H9 (cell line): Measurements from ENCODE around the gene CD48. TPM values are rescaled to one million over a fixed set of nuclear protein-coding genes. Genes with fewer than 3 reads are reported as not detected.
A peak's percentile ranks its signal among the peaks of the same experiment; 100 is the strongest.

Experiments used
- DNase-seq: peaks from one replicate; pipeline ENCODE4 v3.0.0-alpha.2; 2017
- H2AFZ ChIP-seq: one replicate; pipeline ENCODE4 v1.6.1; 2013; ENCODE audit warnings: mild to moderate bottlenecking, low read length, control low read depth, moderate library complexity
- H2AK5ac ChIP-seq: 2 replicates; pipeline ENCODE4 v1.6.1; 2013; ENCODE audit warnings: low read length, control low read depth, mixed read lengths; ENCODE audit not compliant: insufficient read length
- H2BK120ac ChIP-seq: one replicate; pipeline ENCODE4 v1.6.1; 2013; ENCODE audit warnings: low read depth, mild to moderate bottlenecking, low read length, control low read depth, inconsistent platforms; ENCODE audit not compliant: poor library complexity, severe bottlenecking
- H2BK12ac ChIP-seq: 2 replicates; pipeline ENCODE4 v1.6.1; 2013; ENCODE audit warnings: low read length, control low read depth, mixed read lengths, low read depth; ENCODE audit not compliant: insufficient read length
- H2BK15ac ChIP-seq: 2 replicates; pipeline ENCODE4 v1.6.1; 2013; ENCODE audit warnings: low read depth, low read length, control low read depth
- H2BK20ac ChIP-seq: one replicate; pipeline ENCODE4 v1.6.1; 2013; ENCODE audit warnings: low read depth, mild to moderate bottlenecking, low read length, control low read depth, inconsistent platforms; ENCODE audit not compliant: poor library complexity, severe bottlenecking
- H2BK5ac ChIP-seq: 2 replicates; pipeline ENCODE4 v1.6.1; 2013; ENCODE audit warnings: low read length, control low read depth, mixed read lengths; ENCODE audit not compliant: insufficient read length
- H3K14ac ChIP-seq: 2 replicates; pipeline ENCODE4 v1.6.1; 2013; ENCODE audit warnings: low read length, control low read depth; ENCODE audit not compliant: insufficient read depth
- H3K18ac ChIP-seq: 2 replicates; pipeline ENCODE4 v1.6.1; 2013; ENCODE audit warnings: low read depth, mild to moderate bottlenecking, mixed read lengths, low read length, control low read depth; ENCODE audit not compliant: insufficient read length
- H3K23ac ChIP-seq: 2 replicates; pipeline ENCODE4 v1.6.1; 2013; ENCODE audit warnings: low read length, control low read depth, mixed read lengths, low read depth; ENCODE audit not compliant: insufficient read length
- H3K23me2 ChIP-seq: 2 replicates; pipeline ENCODE4 v1.6.1; 2013; ENCODE audit warnings: low read depth, mild to moderate bottlenecking, mixed read lengths, low read length, control low read depth; ENCODE audit not compliant: insufficient read length, poor library complexity, severe bottlenecking
- H3K27ac ChIP-seq: 2 replicates; pipeline ENCODE4 v1.5.1; 2013; ENCODE audit warnings: low read length, control low read depth, mixed read lengths, low read depth; ENCODE audit not compliant: insufficient read length
- H3K27me3 ChIP-seq: 2 replicates; pipeline ENCODE4 v1.6.1; 2013; ENCODE audit warnings: low read length, control low read depth, inconsistent platforms; ENCODE audit not compliant: insufficient read depth
- H3K4ac ChIP-seq: 2 replicates; pipeline ENCODE4 v1.6.1; 2013; ENCODE audit warnings: low read depth, mild to moderate bottlenecking, control low read depth, inconsistent platforms, low read length, moderate library complexity
- H3K4me1 ChIP-seq: 2 replicates; pipeline ENCODE4 v1.6.1; 2013; ENCODE audit warnings: low read length, control low read depth, inconsistent platforms; ENCODE audit not compliant: insufficient read depth
- H3K4me2 ChIP-seq: 2 replicates; pipeline ENCODE4 v1.6.1; 2013; ENCODE audit warnings: low read length, control low read depth, mixed read lengths; ENCODE audit not compliant: insufficient read length, insufficient read depth
- H3K56ac ChIP-seq: 2 replicates; pipeline ENCODE4 v1.6.1; 2013; ENCODE audit warnings: low read depth, mild to moderate bottlenecking, mixed read lengths, low read length, control low read depth; ENCODE audit not compliant: insufficient read length
- H3K79me1 ChIP-seq: 2 replicates; pipeline ENCODE4 v1.6.1; 2013; ENCODE audit warnings: low read depth, mild to moderate bottlenecking, moderate library complexity, low read length, control low read depth, inconsistent platforms; ENCODE audit not compliant: insufficient read depth, poor library complexity, severe bottlenecking
- H3K79me2 ChIP-seq: 2 replicates; pipeline ENCODE4 v1.6.1; 2013; ENCODE audit warnings: low read length, control low read depth, inconsistent platforms; ENCODE audit not compliant: insufficient read depth
- H3K9ac ChIP-seq: 2 replicates; pipeline ENCODE4 v1.6.1; 2013; ENCODE audit warnings: low read length, control low read depth, mixed read lengths; ENCODE audit not compliant: insufficient read length; ENCODE audit errors: extremely low read depth
- H3K9me3 ChIP-seq: one replicate; pipeline ENCODE4 v1.6.1; 2013; ENCODE audit warnings: low read depth, low read length, inconsistent platforms; ENCODE audit not compliant: control insufficient read depth
- H3T11ph ChIP-seq: one replicate; pipeline ENCODE4 v1.6.1; 2013; ENCODE audit warnings: mild to moderate bottlenecking, low read length, control low read depth, inconsistent platforms
- H4K20me1 ChIP-seq: one replicate; pipeline ENCODE4 v1.6.1; 2013; ENCODE audit not compliant: control insufficient read depth, insufficient read length, insufficient read depth
- H4K5ac ChIP-seq: 2 replicates; pipeline ENCODE4 v1.6.1; 2013; ENCODE audit warnings: low read depth, mild to moderate bottlenecking, mixed read lengths, low read length, control low read depth; ENCODE audit not compliant: insufficient read length
- H4K8ac ChIP-seq: replicated peaks from 2 replicates; pipeline ENCODE4 v1.6.1; 2013; ENCODE audit warnings: low read length, control low read depth, mixed read lengths, low read depth; ENCODE audit not compliant: insufficient read length
- H4K91ac ChIP-seq: 2 replicates; pipeline ENCODE4 v1.6.1; 2013; ENCODE audit warnings: low read depth, mild to moderate bottlenecking, moderate library complexity, mixed read lengths, low read length, control low read depth; ENCODE audit not compliant: insufficient read length
- H3K27ac Mint-ChIP-seq, 3 experiments: 2 replicates in 2 of 3; 3 replicates in 1 of 3; pipeline ENCODE4 v1.8.0; 2020 to 2021; ENCODE audit warnings: mixed read lengths in 3 of 3, mild to moderate bottlenecking in 1 of 3, moderate library complexity in 1 of 3
- H3K27me3 Mint-ChIP-seq: 2 replicates; pipeline ENCODE4 v1.8.0; 2021; ENCODE audit warnings: low read depth, mild to moderate bottlenecking, moderate library complexity, mixed read lengths
- H3K36me3 Mint-ChIP-seq, 3 experiments: 2 replicates in 2 of 3; 3 replicates in 1 of 3; pipeline ENCODE4 v1.8.0; 2020 to 2021; ENCODE audit warnings: low read depth in 3 of 3, mixed read lengths in 3 of 3; ENCODE audit not compliant: insufficient read depth in 1 of 3
- H3K4me1 Mint-ChIP-seq, 2 experiments: 2 replicates each; pipeline ENCODE4 v1.8.0; 2020; ENCODE audit warnings: mixed read lengths in 2 of 2
- H3K4me3 Mint-ChIP-seq, 2 experiments: 2 replicates in 1 of 2; 3 replicates in 1 of 2; pipeline ENCODE4 v1.8.0; 2020 to 2021; ENCODE audit warnings: mild to moderate bottlenecking in 2 of 2, mixed read lengths in 2 of 2, moderate library complexity in 1 of 2
- H3K9me3 Mint-ChIP-seq, 2 experiments: 2 replicates in 1 of 2; 3 replicates in 1 of 2; pipeline ENCODE4 v1.8.0; 2020; ENCODE audit warnings: mild to moderate bottlenecking in 2 of 2, mixed read lengths in 2 of 2, moderate library complexity in 1 of 2
- CTCF ChIP-seq: fragments of 200-600 bp; sonication (generic); conservative IDR thresholded peaks from 3 replicates; pipeline ENCODE4 v1.8.0; 2021; ENCODE audit warnings: antibody characterized with exemption, mild to moderate bottlenecking
- WGBS: extraction: QIAGEN DNeasy Blood & Tissue Kit; methylation state at CpG from one replicate; pipeline ENCODE4 v1.1.7; 2013; ENCODE audit warnings: missing lambda C conversion rate, low lambda C conversion rate, mixed read lengths; ENCODE audit not compliant: insufficient read length; ENCODE audit errors: extremely low coverage; 5-methylcytosine and 5-hydroxymethylcytosine counted together
- total RNA-seq: library from RNA; stranded (reverse); gene quantifications from 2 replicates; pipeline ENCODE4 v1.2.1, GENCODE V29; 2021

The CD48 gene
- total RNA-seq, 1 experiment from 2014 or later, result not detected

GRCh38 chr1:160671603-160672517 is 39.8 kb downstream of the CD48 start:
- H3K27ac Mint-ChIP-seq, result peak overlapping the region; percentile 38 to 65 (median 50); a peak in 5 of 7 replicates
- no peak overlapping the region for H2AK5ac ChIP-seq
- H2BK15ac ChIP-seq, result no peak overlapping the region
- no peak overlapping the region for H2BK20ac ChIP-seq
- peaks cover 3 to 24% (median 10%) of the 10 kb centered on the region in 3 experiments; a peak in 6 of 7 replicates for H3K36me3 Mint-ChIP-seq
- no peak overlapping the region for H3K4ac ChIP-seq
- 0 out of 3 replicates have a peak, but pooled peaks have one; percentile 14 for TF ChIP-seq CTCF
- no peak overlapping the region for H2BK5ac ChIP-seq
- no peaks in the 10 kb centered on the region for H4K20me1 ChIP-seq
- peak overlapping the region; percentile 6 to 11; a peak in 2 of 5 replicates for H3K4me3 Mint-ChIP-seq
- WGBS, result no CpG with 5 or more reads among the region's 3 CpGs
- no peak overlapping the region for H4K91ac ChIP-seq
- no peak for DNase-seq
- H3K23ac ChIP-seq, result no peak overlapping the region
- no peak overlapping the region for H4K8ac ChIP-seq
- no peak overlapping the region for H3K56ac ChIP-seq
- H3K9ac ChIP-seq, result no peak overlapping the region
- no peaks in the 10 kb centered on the region for H3K27me3 Mint-ChIP-seq
- H3K4me2 ChIP-seq, result peak overlapping the region; percentile 7
- H3K27me3 ChIP-seq, result no peaks in the 10 kb centered on the region
- no peaks in the 10 kb centered on the region for H3K79me1 ChIP-seq
- peaks cover 7 to 18% of the 10 kb centered on the region in 2 experiments for H3K4me1 Mint-ChIP-seq
- H3K18ac ChIP-seq, result no peak overlapping the region
- H3K27ac ChIP-seq, result peak overlapping the region; percentile 97
- H3K79me2 ChIP-seq, result no peaks in the 10 kb centered on the region
- no peaks in the 10 kb centered on the region for H3K23me2 ChIP-seq
- H2BK12ac ChIP-seq, result no peak overlapping the region
- no peak overlapping the region for H2AFZ ChIP-seq
- peaks cover 15 to 27% of the 10 kb centered on the region in 2 experiments for H3K9me3 Mint-ChIP-seq
- H3T11ph ChIP-seq, result no peak overlapping the region
- peaks cover 15% of the 10 kb centered on the region for H3K4me1 ChIP-seq
- no peaks in the 10 kb centered on the region for H3K9me3 ChIP-seq
- H2BK120ac ChIP-seq, result no peak overlapping the region
- no peak overlapping the region for H3K14ac ChIP-seq
- H4K5ac ChIP-seq, result no peak overlapping the region
